Gastroesophageal sphincter (tissue), 4 donors: ENCODE data around the gene UBR4. TPM values are rescaled to one million over a fixed set of nuclear protein-coding genes. Genes with fewer than 3 reads are reported as not detected.

Experiments used
- ATAC-seq: fragments of 150-250 bp; one replicate; pipeline ENCODE4 v1.9.1; 2016; ENCODE audit warnings: mild to moderate bottlenecking, moderate library complexity
- H3K27ac ChIP-seq, 4 donors: fragments of 200-600 bp; sonication (generic) in 3 of 4; 1 replicate in 3 of 4; 2 replicates in 1 of 4; pipeline ENCODE4 v1.5.1; 2016 to 2019
- H3K27me3 ChIP-seq: fragments of 200-600 bp; sonication (generic); one replicate; pipeline ENCODE4 v1.5.1; 2019
- H3K36me3 ChIP-seq, 2 donors: fragments of 200-600 bp; sonication (generic); one replicate each; pipeline ENCODE4 v1.5.1; 2019; ENCODE audit warnings: control low read depth in 1 of 2
- H3K4me1 ChIP-seq, 3 donors: fragments of 200-600 bp; sonication (generic); 1 replicate in 2 of 3; 2 replicates in 1 of 3; pipeline ENCODE4 v1.5.1; 2016 to 2019; ENCODE audit warnings: control low read depth in 2 of 3
- H3K4me3 ChIP-seq, 2 donors: fragments of 200-600 bp; sonication (generic); one replicate each; pipeline ENCODE4 v1.5.1; 2019; ENCODE audit warnings: mild to moderate bottlenecking in 1 of 2, moderate library complexity in 1 of 2
- H3K9me3 ChIP-seq, 3 donors: fragments of 200-600 bp; sonication (generic); one replicate each; pipeline ENCODE4 v1.5.1; 2017 to 2019; ENCODE audit warnings: control low read depth in 2 of 3
- CTCF ChIP-seq, 4 experiments: fragments of 200-600 bp in 2 of 4; fragments of 450-650 bp in 2 of 4; sonication (generic) in 1 of 4; IDR thresholded peaks; one replicate each; pipeline ENCODE4 v1.5.1; 2017 to 2019; ENCODE audit warnings: antibody characterized with exemption in 4 of 4, mild to moderate bottlenecking in 2 of 4, moderate library complexity in 2 of 4
- EP300 ChIP-seq: sonication (generic); formaldehyde crosslinking; IDR thresholded peaks from one replicate; pipeline ENCODE4 v1.6.1; 2017; ENCODE audit warnings: antibody characterized with exemption, mild to moderate bottlenecking
- POLR2A ChIP-seq, 2 donors: fragments of 450-650 bp; IDR thresholded peaks; one replicate each; pipeline ENCODE4 v1.6.1; 2017; ENCODE audit warnings: antibody characterized with exemption in 2 of 2, mild to moderate bottlenecking in 2 of 2, moderate library complexity in 1 of 2
- POLR2AphosphoS5 ChIP-seq: sonication (generic); formaldehyde crosslinking; IDR thresholded peaks from one replicate; pipeline ENCODE4 v1.6.1; 2017; ENCODE audit warnings: antibody characterized with exemption
- WGBS, 2 donors: methylation state at CpG; one replicate each; pipeline ENCODE4 v1.1.5; 2018; ENCODE audit warnings: low coverage in 1 of 2; 5-methylcytosine and 5-hydroxymethylcytosine counted together
- total RNA-seq, 4 donors: library from RNA; depleted of rRNA; stranded (reverse); fragments of >200 nt; gene quantifications; one replicate each; pipeline ENCODE4 v1.1.0, GENCODE V29; 2016

Gene UBR4
- total RNA-seq, 4 donors from 2014 or later, result 79.3 to 200 (median 191) TPM

GRCh38 chr1:19124273-19124672, 85.8 kb downstream of the UBR4 start:
- Histone ChIP-seq H3K27me3 (no peaks in the 10 kb centered on the region), H3K4me1 (no peaks in the 10 kb centered on the region), H3K27ac (no peak overlapping the region), H3K36me3 (peaks cover 47 to 100% of the 10 kb centered on the region in 2 donors), H3K9me3 (no peaks in the 10 kb centered on the region), H3K4me3 (no peak overlapping the region)
- TF ChIP-seq EP300 (no peak), CTCF (IDR thresholded peaks at IDR 0.05) (no peak), POLR2A (IDR thresholded peaks at IDR 0.05) (no peak), POLR2AphosphoS5 (no peak)
- 79 to 86% methylated on average over 3 to 4 of the region's 5 CpGs for WGBS, 2 donors
- ATAC-seq, result no peak

- H3K4me3 ChIP-seq, result no peak overlapping the region
- no peaks in the 10 kb centered on the region for H3K9me3 ChIP-seq
- H3K4me1 ChIP-seq, result no peaks in the 10 kb centered on the region
- WGBS, 2 donors, result 50 to 100% methylated on average over 1 of the region's 1 CpG
- no peak for ATAC-seq
- no peaks in the 10 kb centered on the region for H3K27me3 ChIP-seq
- H3K36me3 ChIP-seq, result peaks cover 47 to 100% of the 10 kb centered on the region in 2 donors
- TF ChIP-seq POLR2AphosphoS5 (no peak), POLR2A (IDR thresholded peaks at IDR 0.05) (no peak), CTCF (IDR thresholded peaks at IDR 0.05) (no peak), EP300 (no peak)
- no peak overlapping the region for H3K27ac ChIP-seq
Measured at GRCh38 chr1:19123837-19124236, 86.2 kb downstream of the UBR4 start.

DNA sequence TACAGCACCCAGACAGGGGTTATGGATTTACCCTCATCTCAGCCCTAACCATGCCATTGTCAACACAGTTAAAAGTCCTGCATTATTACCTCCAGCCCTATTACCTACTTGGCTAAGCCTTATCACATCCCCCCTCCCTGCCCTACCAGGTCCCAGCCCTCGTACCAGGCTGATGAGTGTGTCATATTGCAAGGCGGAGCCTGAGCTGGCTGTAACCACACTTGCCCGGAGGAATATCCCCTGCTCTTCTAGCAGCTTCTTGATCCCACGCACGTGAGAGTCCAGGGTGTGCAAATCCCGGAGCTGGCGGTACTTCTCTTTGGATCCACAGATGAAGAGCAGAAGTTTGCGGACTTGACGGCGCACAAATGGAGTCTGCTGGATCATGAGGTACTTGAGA, 87.4 kb downstream of the UBR4 start:
- H3K27me3 ChIP-seq, result no peaks in the 10 kb centered on the region
- H3K27ac ChIP-seq, result no peak overlapping the region
- no peak overlapping the region for H3K4me3 ChIP-seq
- H3K36me3 ChIP-seq, result peaks cover 49 to 100% of the 10 kb centered on the region in 2 donors
- WGBS, 2 donors, result 87 to 88% methylated on average over 4 to 6 of the region's 10 CpGs
- no peak for TF ChIP-seq EP300
- no peak for TF ChIP-seq POLR2A (IDR thresholded peaks at IDR 0.05)
- no peak for TF ChIP-seq POLR2AphosphoS5
- TF ChIP-seq CTCF (IDR thresholded peaks at IDR 0.05), result no peak
- H3K9me3 ChIP-seq, result no peaks in the 10 kb centered on the region
- ATAC-seq, result no peak
- no peaks in the 10 kb centered on the region for H3K4me1 ChIP-seq

GRCh38 chr1:19121192-19121591, 88.9 kb downstream of the UBR4 start:
- no peak overlapping the region for H3K4me3 ChIP-seq
- H3K9me3 ChIP-seq, result no peaks in the 10 kb centered on the region
- no peaks in the 10 kb centered on the region for H3K27me3 ChIP-seq
- 81% methylated on average over 7 of the region's 7 CpGs; no CpG with 5 or more reads in 1 of the 2 donors for WGBS, 2 donors
- TF ChIP-seq EP300 (no peak), POLR2AphosphoS5 (no peak), POLR2A (IDR thresholded peaks at IDR 0.05) (no peak), CTCF (IDR thresholded peaks at IDR 0.05) (no peak)
- ATAC-seq, result no peak
- peaks cover 54 to 100% of the 10 kb centered on the region in 2 donors for H3K36me3 ChIP-seq
- H3K27ac ChIP-seq, result no peak overlapping the region
- no peaks in the 10 kb centered on the region for H3K4me1 ChIP-seq

DNA sequence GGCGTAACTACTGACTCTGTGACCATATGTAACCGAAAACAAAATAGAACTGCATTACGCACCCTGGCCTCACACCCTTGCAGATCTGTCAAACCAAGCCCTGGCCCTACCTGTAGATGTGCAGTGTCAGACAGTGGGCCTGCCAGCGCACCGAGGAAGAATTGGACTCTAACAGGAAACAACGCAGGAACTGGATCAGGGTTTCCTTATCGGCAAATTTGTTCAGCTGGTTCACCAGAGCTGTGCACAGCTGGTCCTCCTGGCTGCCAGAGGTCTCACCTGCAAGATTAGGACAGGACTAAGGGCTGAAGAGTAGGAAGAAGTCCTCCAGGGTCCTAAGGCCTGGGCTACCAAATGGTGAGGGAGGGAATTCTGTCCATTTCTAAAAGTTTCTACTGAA, 90.0 kb downstream of the UBR4 start:
- Histone ChIP-seq H3K27ac (no peak overlapping the region), H3K27me3 (no peaks in the 10 kb centered on the region), H3K36me3 (peaks cover 46 to 100% of the 10 kb centered on the region in 2 donors), H3K9me3 (no peaks in the 10 kb centered on the region), H3K4me1 (no peaks in the 10 kb centered on the region), H3K4me3 (no peak overlapping the region)
- TF ChIP-seq CTCF (IDR thresholded peaks at IDR 0.05) (no peak), POLR2A (IDR thresholded peaks at IDR 0.05) (no peak), POLR2AphosphoS5 (no peak), EP300 (no peak)
- no peak for ATAC-seq
- 80 to 93% methylated on average over 1 to 7 of the region's 7 CpGs for WGBS, 2 donors
